K562 (cell line): Measurements from ENCODE around the gene CDC37. TPM values are rescaled to one million over a fixed set of nuclear protein-coding genes. Genes with fewer than 3 reads are reported as not detected.

Experiments used
- CREB1 ChIP-seq, 2 experiments: sonication (generic) in 1 of 2; formaldehyde crosslinking in 1 of 2; IDR thresholded peaks; 2 replicates each; pipeline versions ENCODE4 v1.6.1 to v1.8.0; 2012 to 2022; ENCODE audit warnings: inconsistent platforms in 1 of 2, mild to moderate bottlenecking in 1 of 2, missing genetic modification reagents in 1 of 2, moderate library complexity in 1 of 2
- ERF ChIP-seq: fragments of 450-650 bp; formaldehyde crosslinking; IDR thresholded peaks from 2 replicates; pipeline ENCODE4 v1.4.0; 2020; ENCODE audit warnings: mild to moderate bottlenecking, mixed read lengths
- ETS2 ChIP-seq: IDR thresholded peaks from 2 replicates; pipeline ENCODE4 v1.6.1; 2016; ENCODE audit warnings: borderline replicate concordance, missing genetic modification characterization, mild to moderate bottlenecking, moderate library complexity, missing compliant biosample characterization; ENCODE audit not compliant: poor library complexity, severe bottlenecking
- ETV1 ChIP-seq: fragments of 450-650 bp; conservative IDR thresholded peaks from 2 replicates; pipeline ENCODE4 v1.6.1; 2016; ENCODE audit warnings: missing genetic modification characterization, control low read depth, low read depth, missing compliant biosample characterization
- HCFC1 ChIP-seq: IDR thresholded peaks from 2 replicates; pipeline ENCODE4 v1.6.1; 2012; ENCODE audit warnings: low read depth, low read length, improper control_type of control experiment
- JUNB ChIP-seq: fragments of 450-650 bp; formaldehyde crosslinking; conservative IDR thresholded peaks from 2 replicates; pipeline ENCODE4 v1.4.0; 2020; ENCODE audit warnings: mild to moderate bottlenecking
- LCOR ChIP-seq: sonication (generic); formaldehyde crosslinking; IDR thresholded peaks from 2 replicates; pipeline ENCODE4 v1.8.0; 2022; ENCODE audit warnings: mild to moderate bottlenecking, missing genetic modification reagents
- MECOM ChIP-seq: fragments of 250-450 bp; sonication (Bioruptor Pico); IDR thresholded peaks from 2 replicates; pipeline ENCODE4 v1.8.0; 2022; ENCODE audit warnings: inconsistent platforms
- NR2C1 ChIP-seq, 2 experiments: fragments of 450-650 bp; IDR thresholded peaks; 2 replicates each; pipeline ENCODE4 v1.6.1; 2017; ENCODE audit warnings: mild to moderate bottlenecking in 2 of 2, antibody characterized with exemption in 1 of 2, inconsistent platforms in 1 of 2, missing compliant biosample characterization in 1 of 2, missing genetic modification characterization in 1 of 2
- PYGO2 ChIP-seq: fragments of 450-650 bp; IDR thresholded peaks from 2 replicates; pipeline ENCODE4 v1.6.1; 2016; ENCODE audit warnings: mild to moderate bottlenecking, missing genetic modification characterization, moderate library complexity, missing compliant biosample characterization
- RAD21 ChIP-seq, 2 experiments: fragments of 250-450 bp in 1 of 2; fragments of 450-650 bp in 1 of 2; sonication (Bioruptor Pico) in 1 of 2; formaldehyde crosslinking in 1 of 2; IDR thresholded peaks in 1 of 2; conservative IDR thresholded peaks in 1 of 2; 2 replicates each; pipeline versions ENCODE4 v1.4.0 to v1.8.0; 2020 to 2022; ENCODE audit warnings: mild to moderate bottlenecking in 2 of 2, moderate library complexity in 1 of 2
- RNF2 ChIP-seq: sonication (generic); IDR thresholded peaks from 2 replicates; pipeline ENCODE4 v1.6.1; 2016
- TARDBP ChIP-seq: fragments of 450-650 bp; IDR thresholded peaks from 2 replicates; pipeline ENCODE4 v1.6.1; 2016
- TGIF2 ChIP-seq: sonication (generic); formaldehyde crosslinking; IDR thresholded peaks from 2 replicates; pipeline ENCODE4 v1.8.1; 2022; ENCODE audit warnings: mild to moderate bottlenecking, missing genetic modification reagents, moderate library complexity
- ZNF124 ChIP-seq: sonication (generic); formaldehyde crosslinking; IDR thresholded peaks from 2 replicates; pipeline ENCODE4 v1.8.1; 2022; ENCODE audit warnings: missing genetic modification reagents
- ZNF324 ChIP-seq: fragments of 250-450 bp; sonication (Bioruptor Pico); IDR thresholded peaks from 2 replicates; pipeline ENCODE4 v1.4.0; 2020; ENCODE audit warnings: mild to moderate bottlenecking
- polyA plus RNA-seq, 8 experiments: library from polyadenylated mRNA; depleted of rRNA in 4 of 8; stranded (reverse) in 5 of 8; unstranded in 3 of 8; fragments of >200 nt; fragmentation: Nextera tagmentation in 2 of 8; fragmentation: Illumina TruSeq in 1 of 8; extraction: Ambion mirVana in 2 of 8; extraction: Trizol in 1 of 8; gene quantifications; 2 replicates each; pipeline versions ENCODE4 v1.2.1 to v1.2.3, GENCODE V29; 2011 to 2014; ENCODE audit warnings: inconsistent platforms in 1 of 8, missing spikeins in 1 of 8
- total RNA-seq, 7 experiments: library from RNA; depleted of rRNA in 6 of 7; stranded (reverse); fragments of >200 nt in 6 of 7; fragmentation: Illumina TruSeq in 2 of 7; extraction: Trizol in 2 of 7; gene quantifications; 2 replicates each; pipeline versions ENCODE4 v1.2.1 to v1.2.3, GENCODE V29; 2011 to 2021; ENCODE audit warnings: low replicate concordance in 1 of 7
- TF ChIP-seq, protein P1 (sequence below): fragments of 150-350 bp; conservative IDR thresholded peaks from 2 replicates; pipeline ENCODE4 v1.6.1; 2014; ENCODE audit warnings: low read length
- TF ChIP-seq, protein P2 (sequence below), 2 experiments: fragments of 250-450 bp in 1 of 2; fragments of 450-650 bp in 1 of 2; sonication (Bioruptor Pico) in 1 of 2; IDR thresholded peaks; 2 replicates each; pipeline versions ENCODE4 v1.6.1 to v1.8.0; 2016 to 2021; ENCODE audit warnings: mild to moderate bottlenecking in 2 of 2, moderate library complexity in 2 of 2, missing compliant biosample characterization in 1 of 2, missing genetic modification characterization in 1 of 2
- TF ChIP-seq, protein P3 (sequence below): fragments of 250-450 bp; sonication (Bioruptor Pico); IDR thresholded peaks from 2 replicates; pipeline ENCODE4 v1.4.0; 2020; ENCODE audit warnings: mild to moderate bottlenecking
- TF ChIP-seq, protein P4 (sequence below): fragments of 250-450 bp; sonication (Bioruptor Pico); IDR thresholded peaks from 2 replicates; pipeline ENCODE4 v1.8.0; 2021; ENCODE audit warnings: borderline replicate concordance, mild to moderate bottlenecking, moderate library complexity; ENCODE audit not compliant: poor library complexity, severe bottlenecking

CDC37 gene
- total and polyA plus RNA-seq, 9 of the 15 experiments (the other 6 are each of a cell fraction or from before 2014, with no cell fraction given) = 6.6 to 538 (median 227) TPM

DNA sequence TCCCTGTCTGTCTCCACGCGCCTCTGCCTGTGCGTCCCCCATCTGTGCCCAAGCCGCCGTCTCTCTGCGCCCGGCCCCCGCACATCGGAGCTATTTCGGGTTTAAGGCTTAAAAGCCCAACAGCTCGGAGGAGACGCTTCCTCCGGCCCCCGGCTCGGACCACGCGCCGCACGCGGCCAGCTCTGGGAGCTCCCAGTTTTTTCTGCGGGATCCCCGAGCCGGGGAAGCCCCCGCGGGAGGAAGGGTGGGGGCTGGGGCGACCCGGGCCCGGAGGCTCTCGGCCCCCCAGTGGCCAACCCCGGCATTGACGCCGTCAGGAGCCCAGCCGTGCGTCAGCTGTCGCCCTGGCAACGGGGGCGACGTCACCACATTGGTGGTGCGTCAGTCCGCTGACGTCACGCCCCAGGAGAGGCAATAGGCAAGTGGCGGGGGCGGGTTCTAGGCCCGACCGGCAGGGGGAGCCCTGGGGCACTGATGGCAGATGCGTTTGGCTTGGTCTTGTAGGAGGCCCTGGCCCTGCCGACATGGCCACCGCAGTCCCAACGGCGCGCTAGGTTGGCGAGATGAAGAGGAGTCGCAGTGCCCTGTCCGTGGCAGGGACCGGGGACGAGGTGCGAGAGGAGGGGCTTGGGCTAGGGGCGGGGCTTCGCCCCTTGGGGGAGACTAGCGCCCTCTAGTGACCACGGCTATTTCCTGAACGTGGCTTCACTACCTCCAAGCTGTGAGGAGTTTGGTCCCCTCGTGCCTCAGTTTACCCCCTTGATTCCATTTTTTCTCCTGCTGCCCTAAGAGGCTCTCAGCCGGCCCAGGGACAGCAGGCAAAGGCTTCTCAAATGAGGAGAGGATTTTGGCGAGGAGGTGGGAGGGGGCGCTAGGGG lies 13.3 kb upstream of the CDC37 start (continued):
- TF ChIP-seq, protein P1, sequence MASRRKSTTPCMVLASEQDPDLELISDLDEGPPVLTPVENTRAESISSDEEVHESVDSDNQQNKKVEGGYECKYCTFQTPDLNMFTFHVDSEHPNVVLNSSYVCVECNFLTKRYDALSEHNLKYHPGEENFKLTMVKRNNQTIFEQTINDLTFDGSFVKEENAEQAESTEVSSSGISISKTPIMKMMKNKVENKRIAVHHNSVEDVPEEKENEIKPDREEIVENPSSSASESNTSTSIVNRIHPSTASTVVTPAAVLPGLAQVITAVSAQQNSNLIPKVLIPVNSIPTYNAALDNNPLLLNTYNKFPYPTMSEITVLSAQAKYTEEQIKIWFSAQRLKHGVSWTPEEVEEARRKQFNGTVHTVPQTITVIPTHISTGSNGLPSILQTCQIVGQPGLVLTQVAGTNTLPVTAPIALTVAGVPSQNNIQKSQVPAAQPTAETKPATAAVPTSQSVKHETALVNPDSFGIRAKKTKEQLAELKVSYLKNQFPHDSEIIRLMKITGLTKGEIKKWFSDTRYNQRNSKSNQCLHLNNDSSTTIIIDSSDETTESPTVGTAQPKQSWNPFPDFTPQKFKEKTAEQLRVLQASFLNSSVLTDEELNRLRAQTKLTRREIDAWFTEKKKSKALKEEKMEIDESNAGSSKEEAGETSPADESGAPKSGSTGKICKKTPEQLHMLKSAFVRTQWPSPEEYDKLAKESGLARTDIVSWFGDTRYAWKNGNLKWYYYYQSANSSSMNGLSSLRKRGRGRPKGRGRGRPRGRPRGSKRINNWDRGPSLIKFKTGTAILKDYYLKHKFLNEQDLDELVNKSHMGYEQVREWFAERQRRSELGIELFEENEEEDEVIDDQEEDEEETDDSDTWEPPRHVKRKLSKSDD = 0 out of 2 replicates have a peak, but pooled peaks have one; percentile 24
- TF ChIP-seq ETS2 (tag) (no peak), ERF (CRISPR knock-in tag) (peak; percentile 95), HCFC1 (peak; percentile 54), ETV1 (tag) (peak; percentile 13; the same call in 1 of the 2 replicates), RAD21 (CRISPR knock-in tag; conservative IDR thresholded peaks at IDR 0.05 in 1 of 2, IDR thresholded peaks at IDR 0.05 in 1 of 2) (peak; percentile 12 to 47; a peak in 3 of 4 replicates), MECOM (CRISPR knock-in tag) (peak; percentile 75), CREB1 (IDR thresholded peaks at IDR 0.05) (peak; percentile 100), CREB1 (CRISPR knock-in tag; IDR thresholded peaks at IDR 0.05) (peak; percentile 100), JUNB (peak; percentile 93), TARDBP (peak; percentile 100), NR2C1 (IDR thresholded peaks at IDR 0.05) (no peak), NR2C1 (tag; IDR thresholded peaks at IDR 0.05) (no peak; the same call in 1 of the 2 replicates), RNF2 (peak; percentile 76), PYGO2 (tag) (no peak), ZNF324 (CRISPR knock-in tag) (no peak), LCOR (CRISPR knock-in tag) (peak; percentile 99), TGIF2 (CRISPR knock-in tag) (no peak; the same call in 1 of the 2 replicates), ZNF124 (CRISPR knock-in tag) (no peak)
- TF ChIP-seq, protein P2, sequence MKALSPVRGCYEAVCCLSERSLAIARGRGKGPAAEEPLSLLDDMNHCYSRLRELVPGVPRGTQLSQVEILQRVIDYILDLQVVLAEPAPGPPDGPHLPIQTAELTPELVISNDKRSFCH (CRISPR knock-in tag; IDR thresholded peaks at IDR 0.05) = no peak
- TF ChIP-seq, protein P2 (tag; IDR thresholded peaks at IDR 0.05) = peak; percentile 88
- TF ChIP-seq, protein P3, sequence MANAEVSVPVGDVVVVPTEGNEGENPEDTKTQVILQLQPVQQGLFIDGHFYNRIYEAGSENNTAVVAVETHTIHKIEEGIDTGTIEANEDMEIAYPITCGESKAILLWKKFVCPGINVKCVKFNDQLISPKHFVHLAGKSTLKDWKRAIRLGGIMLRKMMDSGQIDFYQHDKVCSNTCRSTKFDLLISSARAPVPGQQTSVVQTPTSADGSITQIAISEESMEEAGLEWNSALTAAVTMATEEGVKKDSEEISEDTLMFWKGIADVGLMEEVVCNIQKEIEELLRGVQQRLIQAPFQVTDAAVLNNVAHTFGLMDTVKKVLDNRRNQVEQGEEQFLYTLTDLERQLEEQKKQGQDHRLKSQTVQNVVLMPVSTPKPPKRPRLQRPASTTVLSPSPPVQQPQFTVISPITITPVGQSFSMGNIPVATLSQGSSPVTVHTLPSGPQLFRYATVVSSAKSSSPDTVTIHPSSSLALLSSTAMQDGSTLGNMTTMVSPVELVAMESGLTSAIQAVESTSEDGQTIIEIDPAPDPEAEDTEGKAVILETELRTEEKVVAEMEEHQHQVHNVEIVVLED = peak; percentile 67
- TF ChIP-seq, protein P4, sequence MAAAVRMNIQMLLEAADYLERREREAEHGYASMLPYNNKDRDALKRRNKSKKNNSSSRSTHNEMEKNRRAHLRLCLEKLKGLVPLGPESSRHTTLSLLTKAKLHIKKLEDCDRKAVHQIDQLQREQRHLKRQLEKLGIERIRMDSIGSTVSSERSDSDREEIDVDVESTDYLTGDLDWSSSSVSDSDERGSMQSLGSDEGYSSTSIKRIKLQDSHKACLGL (CRISPR knock-in tag) = no peak
